HepG2 (cell line): Measurements from ENCODE around the gene PRELID1. TPM values are rescaled to one million over a fixed set of nuclear protein-coding genes. Genes with fewer than 3 reads are reported as not detected.

Source experiments
- AGO1 ChIP-seq: fragments of 200-400 bp; formaldehyde crosslinking; IDR thresholded peaks from 2 replicates; pipeline ENCODE4 v1.6.1; 2017; ENCODE audit warnings: mild to moderate bottlenecking, low read depth, low read length, moderate library complexity; ENCODE audit not compliant: poor library complexity, severe bottlenecking
- HNF1A ChIP-seq, 2 experiments: sonication (generic) in 1 of 2; formaldehyde crosslinking in 1 of 2; IDR thresholded peaks; 2 replicates each; pipeline versions ENCODE4 v1.4.0 to v1.6.1; 2016 to 2020; ENCODE audit warnings: borderline replicate concordance in 1 of 2, low read depth in 1 of 2, mild to moderate bottlenecking in 1 of 2, missing genetic modification reagents in 1 of 2
- ISL2 ChIP-seq: sonication (generic); formaldehyde crosslinking; IDR thresholded peaks from 2 replicates; pipeline ENCODE4 v1.5.0; 2020; ENCODE audit warnings: missing genetic modification reagents
- KDM1A ChIP-seq: IDR thresholded peaks from 2 replicates; pipeline ENCODE4 v1.6.1; 2016; ENCODE audit warnings: missing compliant biosample characterization
- MIER2 ChIP-seq: IDR thresholded peaks from 2 replicates; pipeline ENCODE4 v1.6.1; 2016; ENCODE audit warnings: missing biosample characterization, missing genetic modification reagents
- NR2C2 ChIP-seq: sonication (generic); formaldehyde crosslinking; IDR thresholded peaks from 2 replicates; pipeline ENCODE4 v1.4.0; 2020; ENCODE audit warnings: missing genetic modification reagents, mild to moderate bottlenecking, moderate library complexity, borderline replicate concordance
- PPARG ChIP-seq: conservative IDR thresholded peaks from 2 replicates; pipeline ENCODE4 v1.6.1; 2016; ENCODE audit warnings: missing biosample characterization, missing genetic modification reagents
- SIX4 ChIP-seq: sonication (generic); formaldehyde crosslinking; IDR thresholded peaks from 2 replicates; pipeline ENCODE4 v1.4.0; 2020; ENCODE audit warnings: missing genetic modification reagents
- SKIL ChIP-seq: sonication (generic); formaldehyde crosslinking; IDR thresholded peaks from 2 replicates; pipeline ENCODE4 v1.8.0; 2022; ENCODE audit warnings: missing genetic modification reagents, mild to moderate bottlenecking, moderate library complexity, borderline replicate concordance
- STAT5B ChIP-seq: sonication (generic); formaldehyde crosslinking; IDR thresholded peaks from 2 replicates; pipeline ENCODE4 v1.4.0; 2020; ENCODE audit warnings: missing genetic modification reagents
- TAF1 ChIP-seq: sonication (generic); formaldehyde crosslinking; IDR thresholded peaks from 2 replicates; pipeline ENCODE4 v1.4.0; 2020; ENCODE audit warnings: missing genetic modification reagents
- XRCC5 ChIP-seq: fragments of 200-400 bp; formaldehyde crosslinking; optimal IDR thresholded peaks from 2 replicates; pipeline ENCODE3; 2017; ENCODE audit warnings: mild to moderate bottlenecking, low read length
- ZFP90 ChIP-seq: sonication (generic); formaldehyde crosslinking; IDR thresholded peaks from 2 replicates; pipeline ENCODE4 v1.8.0; 2022; ENCODE audit warnings: missing genetic modification reagents, mild to moderate bottlenecking, inconsistent platforms, borderline replicate concordance
- ZNF20 ChIP-seq: sonication (generic); formaldehyde crosslinking; IDR thresholded peaks from 2 replicates; pipeline ENCODE4 v1.4.0; 2020; ENCODE audit warnings: mild to moderate bottlenecking, moderate library complexity, missing genetic modification reagents
- ZNF275 ChIP-seq: sonication (generic); formaldehyde crosslinking; IDR thresholded peaks from 2 replicates; pipeline ENCODE4 v1.8.0; 2022; ENCODE audit warnings: missing genetic modification reagents, mild to moderate bottlenecking, inconsistent platforms, borderline replicate concordance
- ZNF292 ChIP-seq: sonication (generic); formaldehyde crosslinking; IDR thresholded peaks from 2 replicates; pipeline ENCODE4 v1.8.1; 2022; ENCODE audit warnings: mild to moderate bottlenecking, low read depth, missing genetic modification reagents, borderline replicate concordance
- ZNF326 ChIP-seq: sonication (generic); formaldehyde crosslinking; IDR thresholded peaks from 2 replicates; pipeline ENCODE4 v1.4.0; 2020; ENCODE audit warnings: missing genetic modification reagents, borderline replicate concordance
- ZNF597 ChIP-seq: sonication (generic); formaldehyde crosslinking; IDR thresholded peaks from 2 replicates; pipeline ENCODE4 v1.5.0; 2020; ENCODE audit warnings: missing genetic modification reagents
- ZNF850 ChIP-seq: sonication (generic); formaldehyde crosslinking; conservative IDR thresholded peaks from 2 replicates; pipeline ENCODE4 v1.9.0; 2021; ENCODE audit warnings: mild to moderate bottlenecking, missing genetic modification reagents
- polyA plus RNA-seq, 8 experiments: library from polyadenylated mRNA; depleted of rRNA in 3 of 8; stranded (reverse) in 7 of 8; unstranded in 1 of 8; fragments of >200 nt; fragmentation: Illumina TruSeq in 4 of 8; extraction: Trizol in 4 of 8; gene quantifications; 2 replicates each; pipeline versions ENCODE4 v1.2.1 to v1.2.3, GENCODE V29; 2011 to 2016; ENCODE audit warnings: low read depth in 4 of 8, missing spikeins in 1 of 8, mixed read lengths in 1 of 8; ENCODE audit not compliant: insufficient read depth in 1 of 8
- total RNA-seq, 5 experiments: library from RNA; depleted of rRNA; stranded (reverse); fragments of >200 nt; fragmentation: Illumina TruSeq; extraction: Trizol; gene quantifications; 2 replicates each; pipeline ENCODE4 v1.2.3, GENCODE V29; 2016; ENCODE audit warnings: low read depth in 1 of 5

Gene PRELID1
- total and polyA plus RNA-seq, 2 of the 13 experiments (the other 11 are each of a cell fraction or from before 2014, with no cell fraction given), result 250 to 271 TPM

GRCh38 chr5:177351392-177352329 is 48.1 kb downstream of the PRELID1 start, which contains the start of gene LMAN2 (continued):
- TF ChIP-seq SKIL (CRISPR knock-in tag) (no peak), ZNF326 (CRISPR knock-in tag) (no peak), ZNF850 (CRISPR knock-in tag) (no peak), ZFP90 (CRISPR knock-in tag) (0 out of 2 replicates have a peak, but pooled peaks have one; percentile 76), ZNF20 (CRISPR knock-in tag) (no peak), HNF1A (IDR thresholded peaks at IDR 0.05; ENCODE audit: low read depth) (no peak), HNF1A (CRISPR knock-in tag; IDR thresholded peaks at IDR 0.05; ENCODE audit: borderline replicate concordance) (peak; percentile 53; the same call in 1 of the 2 replicates), PPARG (no peak), ZNF292 (CRISPR knock-in tag) (peak; percentile 49; the same call in 1 of the 2 replicates), KDM1A (CRISPR knock-in tag) (no peak), NR2C2 (CRISPR knock-in tag) (peak; percentile 84), ZNF597 (CRISPR knock-in tag) (no peak), SIX4 (CRISPR knock-in tag) (0 out of 2 replicates have a peak, but pooled peaks have one; percentile 7), MIER2 (CRISPR knock-in tag) (no peak), AGO1 (peak; percentile 70), XRCC5 (peak; percentile 93), ZNF275 (peak; percentile 56; the same call in 1 of the 2 replicates), STAT5B (peak; percentile 7; the same call in 1 of the 2 replicates), ISL2 (CRISPR knock-in tag) (peak; percentile 42), TAF1 (CRISPR knock-in tag) (peak; percentile 89; the same call in 1 of the 2 replicates)
